Esophagus muscularis mucosa (tissue), 3 donors: ENCODE results near the gene NRXN3.

Source experiments
- EP300 ChIP-seq: sonication (generic); formaldehyde crosslinking; IDR thresholded peaks from one replicate; pipeline ENCODE4 v1.6.1; 2017; ENCODE audit warnings: antibody characterized with exemption
- POLR2AphosphoS5 ChIP-seq, 2 donors: sonication (generic); formaldehyde crosslinking; IDR thresholded peaks; one replicate each; pipeline ENCODE4 v1.6.1; 2017; ENCODE audit warnings: antibody characterized with exemption in 2 of 2

DNA sequence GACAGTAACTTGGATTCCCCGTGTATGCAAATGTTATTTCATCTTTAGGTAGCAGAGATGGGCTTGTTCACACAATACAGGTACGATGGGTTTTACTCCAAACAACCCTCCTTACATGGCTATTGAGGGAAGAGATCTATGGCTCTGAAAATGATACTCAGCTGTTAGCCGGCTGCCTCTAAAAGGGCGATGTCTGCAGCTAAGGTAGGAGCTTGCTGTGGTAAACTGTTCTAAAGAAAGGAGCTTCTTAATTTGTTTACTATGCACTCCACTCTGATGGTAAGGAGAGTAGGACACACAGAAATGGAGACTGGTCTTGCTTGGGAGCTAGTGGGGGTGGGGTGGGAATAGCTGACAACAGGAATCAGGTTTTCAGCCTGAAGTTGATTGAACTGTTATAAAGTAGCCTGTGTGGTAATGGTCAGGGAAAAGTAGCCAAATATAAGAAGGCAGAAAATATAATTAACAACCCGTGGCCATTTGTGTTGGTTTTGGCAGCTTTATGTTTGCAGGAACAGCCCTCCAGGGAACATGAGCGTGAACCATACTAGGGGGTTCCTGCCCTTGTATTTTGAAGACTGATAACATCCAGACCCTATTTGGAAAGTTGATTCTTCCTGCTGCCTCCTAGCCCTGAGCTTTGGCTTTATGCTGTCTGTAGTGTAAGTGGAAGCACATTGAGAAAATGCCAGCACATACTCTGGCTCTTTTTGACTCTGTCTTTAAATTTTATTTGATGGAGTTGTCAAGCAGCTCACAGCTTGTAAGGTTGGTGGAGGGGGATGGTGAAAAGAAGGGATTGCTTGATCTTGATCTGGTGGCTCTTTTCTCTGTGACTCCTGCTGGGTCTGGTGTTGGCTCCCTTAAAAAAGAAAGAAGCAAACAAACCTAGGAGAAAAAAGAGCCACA lies 1111.3 kb downstream of the NRXN3 start:
- TF ChIP-seq EP300 (no peak), POLR2AphosphoS5 (IDR thresholded peaks at IDR 0.05) (no peak)
